GM21529 (cell line): ENCODE results near the gene PIGBOS1.
A peak's percentile ranks its signal among the peaks of the same experiment; 100 is the strongest.

Experiments
- ATAC-seq: cut with Tn5 transposase; IDR thresholded peaks from one replicate; pipeline ENCODE4 v1.9.1; 2021; ENCODE audit not compliant: unreplicated experiment

PIGBOS1 gene

DNA sequence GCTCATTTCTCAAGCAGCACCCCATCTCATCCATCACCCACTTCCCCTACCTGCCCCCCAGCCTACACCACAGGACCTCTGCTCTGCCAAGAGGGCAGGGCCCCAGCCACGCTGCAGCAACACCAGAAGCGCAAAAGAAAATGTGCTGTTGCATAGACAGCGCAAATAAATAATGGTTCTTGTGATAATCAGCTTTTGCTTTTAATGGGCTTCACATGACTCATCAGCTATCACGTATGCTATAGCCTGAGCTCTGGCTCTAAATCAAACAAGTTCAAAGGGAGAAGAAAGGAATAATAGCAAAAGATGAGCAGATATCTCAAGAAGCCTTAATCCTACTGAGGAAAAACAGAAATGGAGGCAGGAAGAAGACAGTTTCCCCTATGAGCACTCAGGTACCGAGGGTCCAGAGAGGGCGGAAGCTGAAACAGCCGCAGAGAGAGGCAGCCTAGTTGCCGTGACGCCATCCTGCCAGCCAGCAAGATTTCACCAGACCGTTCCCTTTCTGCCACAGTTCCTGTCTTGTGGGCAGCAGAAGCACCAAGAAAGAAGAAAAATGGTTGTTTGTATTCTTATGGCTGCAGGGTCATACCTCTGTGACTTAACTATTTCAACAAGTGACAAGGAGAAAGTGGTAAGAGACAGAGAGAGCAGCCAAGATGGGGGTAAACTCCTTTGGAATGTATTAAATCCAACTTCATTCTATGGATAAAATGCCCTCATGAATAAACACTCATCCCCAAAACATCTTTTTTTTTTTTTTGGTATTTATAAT lies 51.3 kb downstream of the PIGBOS1 start:
- ATAC-seq: peak; percentile 91
